HEK293T (cell line): ENCODE data around the gene DOK6.

ENCODE experiments used
- BHLHE40 ChIP-seq: fragments of 450-650 bp; IDR thresholded peaks from 2 replicates; pipeline ENCODE4 v1.6.1; 2016; ENCODE audit warnings: mild to moderate bottlenecking, moderate library complexity, borderline replicate concordance
- CTBP1 ChIP-seq: fragments of 450-650 bp; IDR thresholded peaks from 2 replicates; pipeline ENCODE4 v1.6.1; 2016; ENCODE audit warnings: borderline replicate concordance
- ELF4 ChIP-seq: fragments of 450-650 bp; IDR thresholded peaks from 2 replicates; pipeline ENCODE4 v1.6.1; 2017; ENCODE audit warnings: antibody characterized with exemption
- FOXA1 ChIP-seq: fragments of 450-650 bp; IDR thresholded peaks from 2 replicates; pipeline ENCODE4 v1.6.1; 2016; ENCODE audit warnings: mild to moderate bottlenecking
- FOXK2 ChIP-seq: fragments of 450-650 bp; IDR thresholded peaks from 2 replicates; pipeline ENCODE4 v1.6.1; 2016; ENCODE audit warnings: mild to moderate bottlenecking
- FOXM1 ChIP-seq: fragments of 450-650 bp; IDR thresholded peaks from 2 replicates; pipeline ENCODE4 v1.6.1; 2017; ENCODE audit warnings: mild to moderate bottlenecking, borderline replicate concordance
- HDGF ChIP-seq: fragments of 450-650 bp; IDR thresholded peaks from 2 replicates; pipeline ENCODE4 v1.6.1; 2017; ENCODE audit warnings: antibody characterized with exemption, borderline replicate concordance
- L3MBTL2 ChIP-seq: fragments of 450-650 bp; conservative IDR thresholded peaks from 2 replicates; pipeline ENCODE4 v1.6.1; 2016; ENCODE audit warnings: mild to moderate bottlenecking
- LEF1 ChIP-seq: fragments of 450-650 bp; IDR thresholded peaks from 2 replicates; pipeline ENCODE4 v1.6.1; 2017; ENCODE audit warnings: mild to moderate bottlenecking, borderline replicate concordance
- NFRKB ChIP-seq: fragments of 450-650 bp; IDR thresholded peaks from 2 replicates; pipeline ENCODE4 v1.6.1; 2016; ENCODE audit warnings: mild to moderate bottlenecking, moderate library complexity
- SP1 ChIP-seq: fragments of 450-650 bp; IDR thresholded peaks from 2 replicates; pipeline ENCODE4 v1.6.1; 2017
- SUZ12 ChIP-seq: fragments of 450-650 bp; IDR thresholded peaks from 2 replicates; pipeline ENCODE4 v1.6.1; 2016; ENCODE audit warnings: mild to moderate bottlenecking
- TARDBP ChIP-seq: fragments of 450-650 bp; IDR thresholded peaks from 2 replicates; pipeline ENCODE4 v1.6.1; 2016
- ZNF384 ChIP-seq: fragments of 450-650 bp; IDR thresholded peaks from 2 replicates; pipeline ENCODE4 v1.6.1; 2016

GRCh38 chr18:69636529-69637301 lies 236.0 kb downstream of the DOK6 start:
- TF ChIP-seq FOXM1 (no peak), BHLHE40 (no peak), ZNF384 (no peak), SP1 (no peak), NFRKB (no peak), SUZ12 (no peak), CTBP1 (no peak), L3MBTL2 (no peak), FOXA1 (no peak), FOXK2 (no peak), HDGF (no peak), ELF4 (no peak), TARDBP (no peak), LEF1 (no peak)
